T-cell (primary cell): Measurements from ENCODE around the gene MTOR. TPM values are rescaled to one million over a fixed set of nuclear protein-coding genes. Genes with fewer than 3 reads are reported as not detected.

Experiments
- ATAC-seq, 4 experiments: fragments of 200-7000 bp in 3 of 4; fragments of 150-1000 bp in 1 of 4; cut with Tn5 transposase; replicated peaks in 1 of 4; 1 replicate in 3 of 4; 2 replicates in 1 of 4; pipeline ENCODE4 v1.10.0; 2021; ENCODE audit warnings: moderate library complexity in 3 of 4, mild to moderate bottlenecking in 2 of 4, moderate number of reproducible peaks in 1 of 4
- CTCF ChIA-PET, 2 donors: fragments of 300-600 bp; sonication (Branson Sonifier 250); formaldehyde crosslinking; loops; one replicate each; lab custom pipeline; 2022; ENCODE audit warnings: antibody characterized with exemption in 2 of 2; lab: Charles Lee
- POLR2A ChIA-PET, 2 donors: fragments of 300-600 bp; sonication (Branson Sonifier 250); formaldehyde crosslinking; loops; one replicate each; lab custom pipeline; 2022; ENCODE audit warnings: antibody characterized with exemption in 2 of 2; lab: Charles Lee
- DNase-seq, 35 experiments: peaks; one replicate each; pipeline versions ENCODE4 v3.0.0 to v3.0.0-alpha.2; 2013 to 2023
- H3K27ac ChIP-seq: one replicate; pipeline ENCODE4 v1.5.1; 2013; ENCODE audit warnings: low read length
- H3K27me3 ChIP-seq, 2 experiments: replicated peaks in 1 of 2; 1 replicate in 1 of 2; 2 replicates in 1 of 2; pipeline versions ENCODE4 v1.6.1 to v1.7.0; 2013; ENCODE audit warnings: low read length in 1 of 2, mixed read lengths in 1 of 2; ENCODE audit not compliant: control insufficient read depth in 2 of 2, insufficient read depth in 2 of 2; ENCODE audit errors: extremely low read depth in 1 of 2
- H3K36me3 ChIP-seq, 2 donors: 1 replicate in 1 of 2; 2 replicates in 1 of 2; pipeline versions ENCODE4 v1.6.1 to v1.7.0; 2013; ENCODE audit warnings: low read length in 1 of 2; ENCODE audit not compliant: control insufficient read depth in 2 of 2, insufficient read depth in 1 of 2; ENCODE audit errors: extremely low read depth in 1 of 2
- H3K4me1 ChIP-seq, 2 experiments: 1 replicate in 1 of 2; 2 replicates in 1 of 2; pipeline versions ENCODE4 v1.6.1 to v1.7.0; 2013; ENCODE audit warnings: low read length in 2 of 2, mixed read lengths in 1 of 2; ENCODE audit not compliant: insufficient read depth in 2 of 2, control insufficient read depth in 1 of 2; ENCODE audit errors: extremely low read depth in 1 of 2
- H3K4me3 ChIP-seq, 2 donors: 1 replicate in 1 of 2; 2 replicates in 1 of 2; pipeline versions ENCODE4 v1.5.1 to v1.7.0; 2013; ENCODE audit warnings: mild to moderate bottlenecking in 2 of 2, low read length in 1 of 2, moderate library complexity in 1 of 2; ENCODE audit not compliant: control insufficient read depth in 1 of 2; ENCODE audit errors: extremely low read depth in 1 of 2
- H3K9me3 ChIP-seq: 2 replicates; pipeline ENCODE4 v1.7.0; 2013
- H3K27ac Mint-ChIP-seq, 2 donors: one replicate each; pipeline ENCODE4 v1.8.0; 2020 to 2021; ENCODE audit warnings: mild to moderate bottlenecking in 2 of 2, mixed read lengths in 2 of 2
- H3K27me3 Mint-ChIP-seq, 2 donors: one replicate each; pipeline ENCODE4 v1.8.0; 2021 to 2022; ENCODE audit warnings: mixed read lengths in 2 of 2
- H3K36me3 Mint-ChIP-seq: one replicate; pipeline ENCODE4 v1.8.0; 2021; ENCODE audit warnings: mixed read lengths
- H3K4me1 Mint-ChIP-seq, 3 donors: one replicate each; pipeline ENCODE4 v1.8.0; 2020 to 2022; ENCODE audit warnings: mixed read lengths in 3 of 3, mild to moderate bottlenecking in 1 of 3
- H3K4me3 Mint-ChIP-seq, 3 donors: one replicate each; pipeline ENCODE4 v1.8.0; 2020 to 2022; ENCODE audit warnings: mild to moderate bottlenecking in 3 of 3, mixed read lengths in 3 of 3, moderate library complexity in 3 of 3
- H3K9me3 Mint-ChIP-seq, 3 donors: one replicate each; pipeline ENCODE4 v1.8.0; 2020 to 2022; ENCODE audit warnings: mixed read lengths in 3 of 3
- WGBS: methylation state at CpG from one replicate; pipeline ENCODE4 v1.1.5; 2013; ENCODE audit warnings: missing lambda C conversion rate; ENCODE audit not compliant: insufficient coverage; 5-methylcytosine and 5-hydroxymethylcytosine counted together
- total RNA-seq, 35 experiments: library from RNA in 6 of 35; stranded (reverse) in 6 of 35; fragments of 120-200 nt in 1 of 35; gene quantifications; one replicate each; pipeline versions ENCODE4 v1.2.1 to v1.2.4 and lab custom pipeline; 2013 to 2026

The MTOR gene
- total RNA-seq, 5 donors from 2014 or later (not counting 1 experiment from before 2014, with no cell fraction given): 41.7 to 45.1 (median 43.6) TPM

DNA sequence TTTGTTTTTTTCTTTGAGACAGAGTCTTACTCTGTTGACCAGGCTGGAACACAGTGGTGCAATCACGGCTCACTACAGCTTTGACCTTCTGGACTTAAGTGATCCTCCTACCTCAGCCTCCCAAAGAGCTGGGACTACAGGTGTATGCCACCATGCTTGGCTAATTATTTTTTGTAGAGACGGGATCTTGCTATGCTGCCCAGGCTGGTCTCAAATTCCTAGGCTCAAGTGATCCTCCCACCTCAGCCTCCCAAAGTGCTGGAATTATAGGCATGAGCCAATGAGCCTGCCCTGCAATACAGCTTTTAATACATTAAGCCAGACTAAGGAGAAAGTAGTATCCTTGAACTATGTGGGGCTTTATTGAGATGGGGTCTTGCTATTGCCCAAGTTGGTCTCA is 146.0 kb downstream of the MTOR start:
- no peaks in the 10 kb centered on the region for H3K27me3 Mint-ChIP-seq
- no peaks in the 10 kb centered on the region for H3K4me1 ChIP-seq
- ChIA-PET CTCF (no interaction called here), POLR2A (no interaction called here)
- no peaks in the 10 kb centered on the region for H3K9me3 Mint-ChIP-seq
- no peak overlapping the region for H3K4me3 Mint-ChIP-seq
- H3K27ac ChIP-seq: no peak overlapping the region
- no peak overlapping the region for H3K27ac Mint-ChIP-seq
- DNase-seq: no peak
- 100% methylated on average over 2 of the region's 2 CpGs for WGBS
- no peaks in the 10 kb centered on the region for H3K4me1 Mint-ChIP-seq
- no peak for ATAC-seq
- no peaks in the 10 kb centered on the region for H3K27me3 ChIP-seq
- peaks cover 43% of the 10 kb centered on the region for H3K36me3 Mint-ChIP-seq
- H3K9me3 ChIP-seq: no peaks in the 10 kb centered on the region
- peaks cover 8 to 63% of the 10 kb centered on the region in 2 donors for H3K36me3 ChIP-seq
- H3K4me3 ChIP-seq: no peak overlapping the region

DNA sequence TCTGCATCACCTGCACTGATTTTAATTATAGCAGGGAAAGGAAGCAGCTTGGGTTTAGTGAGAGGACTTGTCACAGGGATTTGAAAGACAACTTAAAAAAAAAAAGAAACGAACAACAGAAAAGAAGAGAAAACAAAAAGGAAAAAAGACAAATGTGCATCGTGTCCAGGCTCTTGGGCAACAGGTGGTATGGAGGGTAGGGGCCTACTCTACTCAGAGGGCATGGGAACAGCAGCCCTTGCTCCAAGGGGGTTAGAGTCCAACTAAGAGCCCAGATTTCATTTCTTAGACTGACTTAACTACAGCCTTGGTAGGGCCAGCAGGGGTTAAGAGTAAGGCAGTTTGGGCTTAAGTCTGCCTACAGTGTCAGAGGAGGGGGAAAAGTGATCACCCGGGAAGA is 147.4 kb downstream of the MTOR start:
- Histone ChIP-seq H3K36me3 (peaks cover 8 to 59% of the 10 kb centered on the region in 2 donors), H3K9me3 (no peaks in the 10 kb centered on the region), H3K4me3 (no peak overlapping the region), H3K27ac (no peak overlapping the region), H3K27me3 (no peaks in the 10 kb centered on the region), H3K4me1 (no peaks in the 10 kb centered on the region)
- H3K27me3 Mint-ChIP-seq: no peaks in the 10 kb centered on the region
- DNase-seq (no peak), ATAC-seq (no peak)
- CTCF ChIA-PET: no interaction called here
- H3K27ac Mint-ChIP-seq: no peak overlapping the region
- POLR2A ChIA-PET: no interaction called here
- peaks cover 39% of the 10 kb centered on the region for H3K36me3 Mint-ChIP-seq
- H3K4me3 Mint-ChIP-seq: no peak overlapping the region
- WGBS: 100% methylated on average over 2 of the region's 3 CpGs
- no peaks in the 10 kb centered on the region for H3K4me1 Mint-ChIP-seq
- H3K9me3 Mint-ChIP-seq: no peaks in the 10 kb centered on the region

DNA sequence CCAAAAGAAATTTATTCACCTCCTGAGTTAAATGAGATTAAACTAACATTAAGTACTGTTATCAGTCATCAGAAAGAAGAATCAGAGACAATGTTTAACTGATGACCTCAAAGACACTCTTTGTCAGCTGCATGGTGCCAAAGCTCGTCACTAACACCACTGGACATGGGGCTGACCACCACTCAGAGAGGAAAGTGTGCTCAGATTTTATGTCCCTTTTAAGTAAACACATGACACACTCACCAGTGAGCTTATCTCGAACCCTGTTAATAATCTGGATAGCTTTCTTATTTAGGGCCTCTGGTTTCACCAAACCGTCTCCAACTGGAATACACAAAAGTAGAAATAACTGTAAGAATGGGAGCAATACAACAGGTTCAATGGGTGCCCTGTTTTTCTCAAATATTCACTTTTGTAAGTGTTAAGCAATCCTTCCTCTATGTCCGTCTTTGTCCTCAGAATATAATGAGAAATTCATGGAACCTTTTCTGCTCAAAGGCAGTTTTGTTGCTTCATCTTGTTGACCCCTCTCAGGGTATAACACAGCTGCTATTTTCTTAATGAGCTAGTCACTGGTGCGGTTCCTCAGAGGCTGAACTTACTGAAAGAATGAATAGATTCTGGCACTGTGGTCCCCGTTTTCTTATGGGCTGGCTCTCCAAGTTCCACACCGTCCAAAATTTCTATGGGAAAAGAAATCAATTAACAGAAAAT is 153.1 kb downstream of the MTOR start:
- H3K4me1 Mint-ChIP-seq: no peaks in the 10 kb centered on the region
- Histone ChIP-seq H3K36me3 (peaks cover 8 to 62% of the 10 kb centered on the region in 2 donors), H3K4me1 (no peaks in the 10 kb centered on the region), H3K4me3 (no peak overlapping the region), H3K27me3 (no peaks in the 10 kb centered on the region), H3K9me3 (no peaks in the 10 kb centered on the region), H3K27ac (no peak overlapping the region)
- no peaks in the 10 kb centered on the region for H3K27me3 Mint-ChIP-seq
- ATAC-seq (no peak), DNase-seq (no peak)
- H3K9me3 Mint-ChIP-seq: no peaks in the 10 kb centered on the region
- no peak overlapping the region for H3K4me3 Mint-ChIP-seq
- WGBS: 100% methylated on average over 4 of the region's 7 CpGs
- no peak overlapping the region for H3K27ac Mint-ChIP-seq
- ChIA-PET POLR2A (no interaction called here), CTCF (no interaction called here)
- H3K36me3 Mint-ChIP-seq: peaks cover 52% of the 10 kb centered on the region

GRCh38 chr1:11107599-11107998 is 154.8 kb downstream of the MTOR start:
- H3K27ac Mint-ChIP-seq: no peak overlapping the region
- H3K36me3 Mint-ChIP-seq: peaks cover 41% of the 10 kb centered on the region
- H3K9me3 Mint-ChIP-seq: no peaks in the 10 kb centered on the region
- no peaks in the 10 kb centered on the region for H3K4me1 Mint-ChIP-seq
- ChIA-PET CTCF (interaction anchor here in 1 of 2 donors (0.6 kb wide), 1 partner anchor 181 kb away, joined by 4 read pairs; no protein-coding TSS in a partner anchor), POLR2A (no interaction called here)
- H3K9me3 ChIP-seq: no peaks in the 10 kb centered on the region
- no peak overlapping the region for H3K4me3 ChIP-seq
- no peaks in the 10 kb centered on the region for H3K27me3 ChIP-seq
- no peaks in the 10 kb centered on the region for H3K4me1 ChIP-seq
- WGBS: 100% methylated on average over 5 of the region's 5 CpGs
- peaks cover 1 to 48% of the 10 kb centered on the region in 2 donors for H3K36me3 ChIP-seq
- no peaks in the 10 kb centered on the region for H3K27me3 Mint-ChIP-seq
- H3K4me3 Mint-ChIP-seq: no peak overlapping the region
- ATAC-seq (no peak), DNase-seq (no peak)
- no peak overlapping the region for H3K27ac ChIP-seq

- 94% methylated on average over 7 of the region's 10 CpGs for WGBS
- Mint-ChIP-seq H3K4me3 (no peak overlapping the region), H3K27me3 (no peaks in the 10 kb centered on the region), H3K4me1 (peaks cover 0 to 4% (median 0%) of the 10 kb centered on the region in 3 donors), H3K27ac (no peak overlapping the region), H3K36me3 (peaks cover 31% of the 10 kb centered on the region), H3K9me3 (no peaks in the 10 kb centered on the region)
- H3K27me3 ChIP-seq: no peaks in the 10 kb centered on the region
- DNase-seq (no peak), ATAC-seq (no peak)
- POLR2A ChIA-PET: no interaction called here
- no peaks in the 10 kb centered on the region for H3K9me3 ChIP-seq
- no peak overlapping the region for H3K27ac ChIP-seq
- H3K4me3 ChIP-seq: no peak overlapping the region
- CTCF ChIA-PET: no interaction called here
- H3K36me3 ChIP-seq: peaks cover 0 to 37% of the 10 kb centered on the region in 2 donors
- H3K4me1 ChIP-seq: no peaks in the 10 kb centered on the region
Measured at GRCh38 chr1:11105586-11105985, 156.8 kb downstream of the MTOR start.

GRCh38 chr1:11101347-11101746 is 161.0 kb downstream of the MTOR start:
- no peak for ATAC-seq
- POLR2A ChIA-PET: no interaction called here
- peaks cover 10 to 23% (median 19%) of the 10 kb centered on the region in 3 donors for H3K4me1 Mint-ChIP-seq

More at GRCh38 chr1:11101347-11101746, 161.0 kb downstream of the MTOR start:
- Histone ChIP-seq H3K27me3 (no peaks in the 10 kb centered on the region), H3K4me3 (no peak overlapping the region), H3K9me3 (no peaks in the 10 kb centered on the region), H3K4me1 (peaks cover 8 to 12% of the 10 kb centered on the region in 2 experiments), H3K27ac (no peak overlapping the region), H3K36me3 (peaks cover 0 to 16% of the 10 kb centered on the region in 2 donors)
- peak overlapping the region; percentile 22 to 69 (median 40) for H3K4me3 Mint-ChIP-seq
- CTCF ChIA-PET: no interaction called here
- whole genome bisulfite sequencing: 99% methylated on average over 6 of the region's 6 CpGs
- DNase-seq: no peak
- H3K36me3 Mint-ChIP-seq: peaks cover 2% of the 10 kb centered on the region
- H3K27me3 Mint-ChIP-seq: no peaks in the 10 kb centered on the region
- no peaks in the 10 kb centered on the region for H3K9me3 Mint-ChIP-seq
- no peak overlapping the region for H3K27ac Mint-ChIP-seq
